ENCODE results near the gene PXT1.
"Not testable (repeated sequence)": the region's sequence is repeated elsewhere in the genome, so short reads cannot be mapped to it uniquely, and the experiment has no call there.

Gene PXT1

GRCh38 chr6:36443471-36444428, 1.1 kb upstream of the PXT1 start:
- DNase-seq: no peak

- no peak for DNase-seq
Measured at GRCh38 chr6:36442103-36442670, 467 bp downstream of the PXT1 start.

GRCh38 chr6:36441307-36441894, 1.3 kb downstream of the PXT1 start:
- DNase-seq: peak; percentile 92

GRCh38 chr6:36436466-36436865, 6.2 kb downstream of the PXT1 start:
- no peak for DNase-seq

- DNase-seq: no peak
Measured at GRCh38 chr6:36432151-36432671, 10.4 kb downstream of the PXT1 start.

- no peak for DNase-seq
Measured at GRCh38 chr6:36431197-36431596, 11.5 kb downstream of the PXT1 start.

GRCh38 chr6:36430351-36430750, 12.3 kb downstream of the PXT1 start:
- no peak for DNase-seq

- DNase-seq: no peak
Measured at GRCh38 chr6:36428911-36429310, 13.7 kb downstream of the PXT1 start.

GRCh38 chr6:36426622-36427021, 16.0 kb downstream of the PXT1 start:
- DNase-seq: no peak

GRCh38 chr6:36423101-36423824, 19.4 kb downstream of the PXT1 start:
- DNase-seq: peak; percentile 99

GRCh38 chr6:36422714-36423100, 19.9 kb downstream of the PXT1 start:
- DNase-seq: no peak

- DNase-seq: no peak
Measured at GRCh38 chr6:36419310-36419709, 23.3 kb downstream of the PXT1 start.

GRCh38 chr6:36418558-36418957, 24.1 kb downstream of the PXT1 start:
- no peak for DNase-seq

GRCh38 chr6:36414481-36414880, 28.2 kb downstream of the PXT1 start:
- no peak for DNase-seq

- DNase-seq: no peak
Measured at GRCh38 chr6:36413489-36414480, 28.9 kb downstream of the PXT1 start.

GRCh38 chr6:36409718-36410117, 32.9 kb downstream of the PXT1 start:
- not testable (repeated sequence) for DNase-seq

- DNase-seq: no peak
Measured at GRCh38 chr6:36404164-36404563, 38.5 kb downstream of the PXT1 start.

GRCh38 chr6:36402481-36402880, 40.2 kb downstream of the PXT1 start:
- DNase-seq: no peak

GRCh38 chr6:36399970-36400369, 42.7 kb downstream of the PXT1 start:
- DNase-seq: no peak

- no peak for DNase-seq
Measured at GRCh38 chr6:36392621-36393020, 50.0 kb downstream of the PXT1 start.

- DNase-seq: no peak
Measured at GRCh38 chr6:36389353-36389752, 53.3 kb downstream of the PXT1 start.

All from activated CD4-positive, alpha-beta T cell treated with anti-CD3 and anti-CD28 coated beads for 48 hours (primary cell).